Endodermal cell (in vitro differentiated cells): ENCODE data around the gene NUDT16L1. TPM values are rescaled to one million over a fixed set of nuclear protein-coding genes. Genes with fewer than 3 reads are reported as not detected.

ENCODE experiments used
- DNase-seq: peaks from one replicate; pipeline ENCODE4 v3.0.0-alpha.2; 2017
- H3K27ac ChIP-seq: 2 replicates; pipeline ENCODE4 v1.5.1; 2013; ENCODE audit warnings: mild to moderate bottlenecking, low read depth, low read length, moderate library complexity
- H3K27me3 ChIP-seq: 2 replicates; pipeline ENCODE4 v1.6.1; 2013; ENCODE audit warnings: mild to moderate bottlenecking, low read length, moderate library complexity; ENCODE audit not compliant: insufficient read depth, control insufficient read depth, poor library complexity, severe bottlenecking
- H3K36me3 ChIP-seq: 2 replicates; pipeline ENCODE4 v1.7.0; 2013; ENCODE audit warnings: mild to moderate bottlenecking, low read length, moderate library complexity; ENCODE audit not compliant: control insufficient read depth, insufficient read depth
- H3K4me1 ChIP-seq: one replicate; pipeline ENCODE4 v1.7.0; 2013; ENCODE audit warnings: low read length; ENCODE audit not compliant: control insufficient read depth, insufficient read depth
- H3K4me3 ChIP-seq: 2 replicates; pipeline ENCODE4 v1.5.1; 2013; ENCODE audit warnings: mild to moderate bottlenecking, low read length, moderate library complexity
- H3K9ac ChIP-seq: 2 replicates; pipeline ENCODE4 v1.6.1; 2013; ENCODE audit warnings: mild to moderate bottlenecking, low read length, moderate library complexity; ENCODE audit not compliant: poor library complexity, severe bottlenecking; ENCODE audit errors: extremely low read depth
- H3K9me3 ChIP-seq: 2 replicates; pipeline ENCODE4 v1.6.1; 2013; ENCODE audit warnings: mild to moderate bottlenecking, low read length, moderate library complexity; ENCODE audit not compliant: control insufficient read depth
- H3K27ac Mint-ChIP-seq: 2 replicates; pipeline ENCODE4 v1.8.0; 2020; ENCODE audit warnings: mixed read lengths
- H3K27me3 Mint-ChIP-seq: 2 replicates; pipeline ENCODE4 v1.8.0; 2021; ENCODE audit warnings: mild to moderate bottlenecking, mixed read lengths; ENCODE audit not compliant: insufficient read depth
- H3K36me3 Mint-ChIP-seq: 2 replicates; pipeline ENCODE4 v1.8.0; 2020; ENCODE audit warnings: low read depth, mixed read lengths
- H3K4me1 Mint-ChIP-seq: 2 replicates; pipeline ENCODE4 v1.8.0; 2020; ENCODE audit warnings: mixed read lengths
- H3K4me3 Mint-ChIP-seq: 2 replicates; pipeline ENCODE4 v1.8.0; 2020; ENCODE audit warnings: mild to moderate bottlenecking, moderate library complexity, mixed read lengths
- H3K9me3 Mint-ChIP-seq: 2 replicates; pipeline ENCODE4 v1.8.0; 2020; ENCODE audit warnings: mild to moderate bottlenecking, mixed read lengths
- WGBS, 2 experiments: methylation state at CpG; one replicate each; pipeline versions ENCODE4 v1.1.5 to v1.1.7; 2013; ENCODE audit warnings: missing lambda C conversion rate in 2 of 2, mixed read lengths in 1 of 2; ENCODE audit not compliant: insufficient coverage in 1 of 2, insufficient read length in 1 of 2; 5-methylcytosine and 5-hydroxymethylcytosine counted together
- total RNA-seq, 2 donors: library from RNA; stranded (reverse); fragmentation: NEBNext Ultra II Directional in 1 of 2; extraction: Animal tissue kit (Norgen Biotek cat#: 25700) in 1 of 2; gene quantifications; 2 replicates in 1 of 2; 3 replicates in 1 of 2; pipeline ENCODE4 v1.2.1, GENCODE V29; 2021
- TF ChIP-seq, protein P1 (sequence below): fragments of 200-600 bp; sonication (generic); conservative IDR thresholded peaks from 2 replicates; pipeline ENCODE4 v1.5.0; 2021; ENCODE audit warnings: antibody characterized with exemption, mild to moderate bottlenecking

Gene NUDT16L1
- total RNA-seq, 2 donors from 2014 or later, result 38.6 to 40.7 TPM

- DNase-seq, result no peak
- no peak overlapping the region for H3K4me3 ChIP-seq
- Mint-ChIP-seq H3K9me3 (no peaks in the 10 kb centered on the region), H3K4me3 (no peak overlapping the region), H3K27ac (peak overlapping the region; percentile 58), H3K27me3 (no peaks in the 10 kb centered on the region), H3K36me3 (peaks cover 35% of the 10 kb centered on the region), H3K4me1 (peaks cover 9% of the 10 kb centered on the region)
- H3K9me3 ChIP-seq, result no peaks in the 10 kb centered on the region
- H3K27me3 ChIP-seq, result no peaks in the 10 kb centered on the region
- peaks cover 30% of the 10 kb centered on the region for H3K36me3 ChIP-seq
- no peaks in the 10 kb centered on the region for H3K4me1 ChIP-seq
- no peak overlapping the region for H3K9ac ChIP-seq
- peak overlapping the region; percentile 32 for H3K27ac ChIP-seq
- TF ChIP-seq, protein P1, sequence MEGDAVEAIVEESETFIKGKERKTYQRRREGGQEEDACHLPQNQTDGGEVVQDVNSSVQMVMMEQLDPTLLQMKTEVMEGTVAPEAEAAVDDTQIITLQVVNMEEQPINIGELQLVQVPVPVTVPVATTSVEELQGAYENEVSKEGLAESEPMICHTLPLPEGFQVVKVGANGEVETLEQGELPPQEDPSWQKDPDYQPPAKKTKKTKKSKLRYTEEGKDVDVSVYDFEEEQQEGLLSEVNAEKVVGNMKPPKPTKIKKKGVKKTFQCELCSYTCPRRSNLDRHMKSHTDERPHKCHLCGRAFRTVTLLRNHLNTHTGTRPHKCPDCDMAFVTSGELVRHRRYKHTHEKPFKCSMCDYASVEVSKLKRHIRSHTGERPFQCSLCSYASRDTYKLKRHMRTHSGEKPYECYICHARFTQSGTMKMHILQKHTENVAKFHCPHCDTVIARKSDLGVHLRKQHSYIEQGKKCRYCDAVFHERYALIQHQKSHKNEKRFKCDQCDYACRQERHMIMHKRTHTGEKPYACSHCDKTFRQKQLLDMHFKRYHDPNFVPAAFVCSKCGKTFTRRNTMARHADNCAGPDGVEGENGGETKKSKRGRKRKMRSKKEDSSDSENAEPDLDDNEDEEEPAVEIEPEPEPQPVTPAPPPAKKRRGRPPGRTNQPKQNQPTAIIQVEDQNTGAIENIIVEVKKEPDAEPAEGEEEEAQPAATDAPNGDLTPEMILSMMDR, result no peak
- WGBS, 2 experiments, result 81 to 93% methylated on average over 7 to 11 of the region's 11 CpGs
Observed at GRCh38 chr16:4661661-4662060, 31.7 kb upstream of the NUDT16L1 start.

- peaks cover 39% of the 10 kb centered on the region for H3K36me3 ChIP-seq
- Mint-ChIP-seq H3K4me3 (no peak overlapping the region), H3K9me3 (no peaks in the 10 kb centered on the region), H3K27ac (peak overlapping the region; percentile 64), H3K36me3 (peaks cover 24% of the 10 kb centered on the region), H3K27me3 (no peaks in the 10 kb centered on the region), H3K4me1 (peaks cover 9% of the 10 kb centered on the region)
- no peak overlapping the region for H3K9ac ChIP-seq
- no peaks in the 10 kb centered on the region for H3K27me3 ChIP-seq
- H3K27ac ChIP-seq, result no peak overlapping the region
- H3K4me1 ChIP-seq, result no peaks in the 10 kb centered on the region
- H3K4me3 ChIP-seq, result no peak overlapping the region
- 93 to 96% methylated on average over 5 of the region's 5 CpGs for WGBS, 2 experiments
- no peak for DNase-seq
- TF ChIP-seq, protein P1, result no peak
- H3K9me3 ChIP-seq, result no peaks in the 10 kb centered on the region
Observed at GRCh38 chr16:4663465-4663776, 29.9 kb upstream of the NUDT16L1 start.

- no peaks in the 10 kb centered on the region for H3K27me3 ChIP-seq
- Mint-ChIP-seq H3K36me3 (peaks cover 20% of the 10 kb centered on the region), H3K4me1 (peaks cover 9% of the 10 kb centered on the region), H3K9me3 (no peaks in the 10 kb centered on the region), H3K27ac (peak overlapping the region; percentile 64), H3K4me3 (no peak overlapping the region), H3K27me3 (no peaks in the 10 kb centered on the region)
- H3K27ac ChIP-seq, result no peak overlapping the region
- DNase-seq, result no peak
- no peaks in the 10 kb centered on the region for H3K4me1 ChIP-seq
- H3K36me3 ChIP-seq, result peaks cover 44% of the 10 kb centered on the region
- no peak overlapping the region for H3K4me3 ChIP-seq
- TF ChIP-seq, protein P1, result no peak
- WGBS, 2 experiments, result 95 to 96% methylated on average over 25 of the region's 25 CpGs
- H3K9ac ChIP-seq, result no peak overlapping the region
- H3K9me3 ChIP-seq, result no peaks in the 10 kb centered on the region
Observed at GRCh38 chr16:4663777-4664465, 29.4 kb upstream of the NUDT16L1 start.
